IMR-90 (cell line): ENCODE data around the gene PRSS8. TPM values are rescaled to one million over a fixed set of nuclear protein-coding genes. Genes with fewer than 3 reads are reported as not detected.

Experiments used
- ATAC-seq: fragments of 200-7000 bp; cut with Tn5 transposase; 2 replicates; pipeline ENCODE4 v1.9.1; 2020; ENCODE audit warnings: low read depth, mild to moderate bottlenecking, moderate library complexity
- BruUV-seq: library from RNA; stranded (reverse); fragments of 400-500 nt; replicated peaks from 2 replicates; lab custom pipeline; 2021; lab: Mats Ljungman, UMichigan
- CTCF ChIA-PET: fragments of 300-600 bp; formaldehyde crosslinking; extraction: SDS; loops from one replicate; lab custom pipeline; 2021; ENCODE audit warnings: antibody characterized with exemption; lab: Yijun Ruan, JAX
- POLR2A ChIA-PET: fragments of 300-600 bp; sonication (Branson Sonifier 250); formaldehyde crosslinking; loops from one replicate; lab custom pipeline; 2022; ENCODE audit warnings: antibody characterized with exemption; ENCODE audit not compliant: unreplicated experiment; lab: Charles Lee
- DNase-seq: peaks from one replicate; pipeline ENCODE4 v3.0.0; 2013
- H2AFZ ChIP-seq: replicated peaks from 2 replicates; pipeline ENCODE3; 2013; ENCODE audit warnings: low read length, mild to moderate bottlenecking; ENCODE audit not compliant: poor library complexity
- H2AK5ac ChIP-seq: 2 replicates; pipeline ENCODE4 v1.6.1; 2013; ENCODE audit warnings: low read depth, low read length, inconsistent platforms
- H2AK9ac ChIP-seq: replicated peaks from 2 replicates; pipeline ENCODE3; 2013; ENCODE audit warnings: mild to moderate bottlenecking, low read depth, low read length, moderate library complexity; ENCODE audit not compliant: poor library complexity
- H2BK120ac ChIP-seq: 2 replicates; pipeline ENCODE4 v1.6.1; 2013; ENCODE audit warnings: low read depth, low read length, inconsistent platforms
- H2BK15ac ChIP-seq: 3 replicates; pipeline ENCODE4 v1.6.1; 2013; ENCODE audit warnings: low read depth, low read length, inconsistent platforms
- H2BK20ac ChIP-seq: 2 replicates; pipeline ENCODE4 v1.6.1; 2013; ENCODE audit warnings: low read depth, mild to moderate bottlenecking, inconsistent platforms, low read length, moderate library complexity
- H2BK5ac ChIP-seq: 2 replicates; pipeline ENCODE4 v1.6.1; 2013; ENCODE audit warnings: mild to moderate bottlenecking, low read depth, low read length, inconsistent platforms; ENCODE audit not compliant: poor library complexity, severe bottlenecking
- H3K14ac ChIP-seq: replicated peaks from 2 replicates; pipeline ENCODE4 v1.6.1; 2013; ENCODE audit warnings: low read depth, low read length, inconsistent platforms
- H3K18ac ChIP-seq: 2 replicates; pipeline ENCODE4 v1.6.1; 2013; ENCODE audit warnings: low read depth, low read length, control low read depth
- H3K23ac ChIP-seq: 2 replicates; pipeline ENCODE4 v1.6.1; 2013; ENCODE audit warnings: low read depth, low read length, inconsistent platforms
- H3K27ac ChIP-seq: 2 replicates; pipeline ENCODE4 v1.5.1; 2013; ENCODE audit warnings: mild to moderate bottlenecking, control low read depth, low read length; ENCODE audit not compliant: insufficient read depth
- H3K27me3 ChIP-seq: 2 replicates; pipeline ENCODE4 v1.6.1; 2013; ENCODE audit warnings: low read length; ENCODE audit not compliant: control insufficient read depth, insufficient read depth
- H3K36me3 ChIP-seq: 2 replicates; pipeline ENCODE4 v1.6.1; 2013; ENCODE audit warnings: low read length, mixed read lengths; ENCODE audit not compliant: control insufficient read depth, insufficient read depth
- H3K4ac ChIP-seq: 2 replicates; pipeline ENCODE4 v1.6.1; 2013; ENCODE audit warnings: low read depth, low read length, inconsistent platforms
- H3K4me1 ChIP-seq: 2 replicates; pipeline ENCODE4 v1.6.1; 2013; ENCODE audit warnings: low read length, mixed read lengths; ENCODE audit not compliant: control insufficient read depth, insufficient read depth
- H3K4me2 ChIP-seq: 2 replicates; pipeline ENCODE4 v1.6.1; 2013; ENCODE audit warnings: low read depth, mild to moderate bottlenecking, control low read depth, low read length, moderate library complexity
- H3K4me3 ChIP-seq: 2 replicates; pipeline ENCODE4 v1.5.1; 2013; ENCODE audit warnings: low read depth, mild to moderate bottlenecking, control low read depth, low read length, moderate library complexity; ENCODE audit not compliant: insufficient read depth
- H3K56ac ChIP-seq: 2 replicates; pipeline ENCODE4 v1.6.1; 2013; ENCODE audit warnings: low read length, inconsistent platforms; ENCODE audit not compliant: insufficient read depth; ENCODE audit errors: extremely low read depth
- H3K79me1 ChIP-seq, 2 experiments: 2 replicates each; pipeline ENCODE4 v1.6.1; 2013; ENCODE audit warnings: low read length in 2 of 2, inconsistent platforms in 1 of 2, low read depth in 1 of 2
- H3K9ac ChIP-seq: 2 replicates; pipeline ENCODE4 v1.6.1; 2013; ENCODE audit warnings: low read depth, low read length, control low read depth
- H3K9me1 ChIP-seq: 2 replicates; pipeline ENCODE4 v1.6.1; 2013; ENCODE audit warnings: low read length, inconsistent platforms; ENCODE audit not compliant: insufficient read depth
- H3K9me3 ChIP-seq: 2 replicates; pipeline ENCODE4 v1.6.1; 2013; ENCODE audit warnings: low read length; ENCODE audit not compliant: control insufficient read depth, insufficient read depth
- H4K20me1 ChIP-seq: 2 replicates; pipeline ENCODE4 v1.6.1; 2013; ENCODE audit warnings: low read length, inconsistent platforms; ENCODE audit not compliant: insufficient read depth
- H4K5ac ChIP-seq: 2 replicates; pipeline ENCODE4 v1.6.1; 2013; ENCODE audit warnings: mild to moderate bottlenecking, low read depth, low read length, control low read depth
- H4K8ac ChIP-seq, 2 experiments: 2 replicates each; pipeline ENCODE4 v1.6.1; 2013; ENCODE audit warnings: low read depth in 2 of 2, low read length in 2 of 2, control low read depth in 1 of 2, inconsistent platforms in 1 of 2
- H4K91ac ChIP-seq: 2 replicates; pipeline ENCODE4 v1.6.1; 2013; ENCODE audit warnings: low read depth, low read length, inconsistent platforms; ENCODE audit not compliant: insufficient read depth
- CEBPB ChIP-seq: IDR thresholded peaks from 2 replicates; pipeline ENCODE4 v1.6.1; 2012; ENCODE audit warnings: low read depth, low read length, improper control_type of control experiment
- MAFK ChIP-seq: IDR thresholded peaks from 2 replicates; pipeline ENCODE4 v1.6.1; 2012; ENCODE audit warnings: low read depth, low read length, improper control_type of control experiment
- NFE2L2 ChIP-seq: fragments of 150-350 bp; IDR thresholded peaks from 2 replicates; pipeline ENCODE4 v1.6.1; 2016; ENCODE audit warnings: low read depth, mild to moderate bottlenecking, low read length
- POLR2A ChIP-seq: IDR thresholded peaks from 2 replicates; pipeline ENCODE4 v1.6.1; 2012; ENCODE audit warnings: mild to moderate bottlenecking, low read depth, low read length
- RCOR1 ChIP-seq: IDR thresholded peaks from 2 replicates; pipeline ENCODE4 v1.6.1; 2012; ENCODE audit warnings: mild to moderate bottlenecking, low read length, improper control_type of control experiment; ENCODE audit not compliant: insufficient replicate concordance
- SMC3 ChIP-seq: fragments of 150-350 bp; IDR thresholded peaks from 2 replicates; pipeline ENCODE4 v1.6.1; 2016; ENCODE audit warnings: low read depth, mild to moderate bottlenecking, antibody characterized with exemption, low read length, moderate library complexity
- WGBS, 2 experiments: methylation state at CpG; one replicate each; pipeline versions ENCODE4 v1.1.5 to v1.1.7; 2013; ENCODE audit warnings: missing lambda C conversion rate in 2 of 2; ENCODE audit not compliant: insufficient read length in 1 of 2; ENCODE audit errors: extremely low coverage in 2 of 2; 5-methylcytosine and 5-hydroxymethylcytosine counted together
- dilution Hi-C: fragments of 300-500 bp; cut with HindIII; formaldehyde crosslinking; loops from one replicate; pipeline ENCODE4 v1.14.3; 2018; ENCODE audit warnings: low sequenced_read_pairs; ENCODE audit not compliant: unreplicated experiment
- in situ Hi-C: fragments of 300-500 bp; cut with MboI; formaldehyde crosslinking; loops from 3 replicates; pipeline ENCODE4 v1.14.3; 2019; ENCODE audit warnings: low sequenced_read_pairs, inconsistent platforms, mixed read lengths
- intact Hi-C: fragments of 100-400 bp; cut with micrococcal nuclease; formaldehyde crosslinking; loops from 2 replicates; pipeline ENCODE4 v1.10.0; 2022
- polyA plus RNA-seq, 3 experiments: library from polyadenylated mRNA; depleted of rRNA; stranded (reverse); fragments of >200 nt; gene quantifications; 2 replicates each; pipeline ENCODE4 v1.2.3, GENCODE V29; 2012; ENCODE audit warnings: low replicate concordance in 1 of 3
- total RNA-seq: library from RNA; depleted of rRNA; stranded (reverse); fragments of >200 nt; gene quantifications from 2 replicates; pipeline ENCODE4 v1.2.3, GENCODE V29; 2012

Gene PRSS8
- total and polyA plus RNA-seq, 2 of the 4 experiments (the other 2 are of a cell fraction), result not detected

DNA sequence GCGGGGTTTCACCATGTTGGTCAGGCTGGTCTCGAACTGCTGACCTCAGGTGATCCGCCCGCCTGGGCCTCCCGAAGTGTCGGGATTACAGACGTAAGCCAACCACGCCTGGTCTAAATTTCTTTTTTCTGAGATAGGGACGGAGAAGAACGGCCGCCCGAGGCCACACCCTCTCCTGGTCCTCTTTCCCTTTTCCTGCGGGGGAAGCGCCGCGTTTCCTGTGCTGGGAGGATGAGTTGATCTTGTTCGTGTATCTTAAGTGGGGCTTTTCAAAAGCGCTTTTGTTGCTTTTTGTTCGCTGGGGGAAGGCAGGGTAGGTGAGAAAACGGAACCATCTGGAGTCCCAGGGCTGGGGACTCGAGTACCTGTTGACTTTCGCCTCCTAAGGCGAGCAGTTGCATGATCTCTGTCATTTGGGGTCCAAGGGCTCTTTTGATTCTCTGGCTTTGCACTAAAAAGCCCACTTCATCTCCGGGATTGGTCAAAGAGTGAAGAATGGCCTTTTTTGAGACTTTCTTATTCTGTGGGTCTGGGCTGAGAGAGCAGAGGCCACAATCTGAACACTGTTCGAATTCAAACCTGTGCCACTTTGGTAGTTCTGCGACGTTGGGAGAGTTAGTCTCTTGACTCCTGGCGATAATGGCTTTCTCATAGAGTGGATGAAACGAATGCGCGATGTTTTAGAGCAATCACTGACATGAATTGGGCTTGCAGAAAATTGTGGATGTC is 45.7 kb upstream of the PRSS8 start:
- H3K4me2 ChIP-seq, result peak overlapping the region; percentile 81
- H3K56ac ChIP-seq, result peak overlapping the region; percentile 45; the same call in 1 of the 2 replicates
- no peak overlapping the region for H4K5ac ChIP-seq
- no peak overlapping the region; a peak in 2 of 4 replicates for H4K8ac ChIP-seq
- H3K27me3 ChIP-seq, result no peaks in the 10 kb centered on the region
- ChIA-PET POLR2A (interaction anchor here (0.9 to 2.0 kb wide), 2 partner anchors 25 to 39 kb away, joined by 7 to 9 read pairs; no protein-coding TSS in a partner anchor), CTCF (no interaction called here)
- H2BK15ac ChIP-seq, result no peak overlapping the region
- TSS peak; percentile 42 for BruUV-seq
- WGBS, 2 experiments, result 0% methylated on average over 14 of the region's 31 CpGs; no CpG with 5 or more reads in 1 of the 2 experiments
- no peak overlapping the region for H3K18ac ChIP-seq
- dilution Hi-C loops, result no loop called here
- no peak overlapping the region for H2BK120ac ChIP-seq
- peak overlapping the region; percentile 61 for H2AK5ac ChIP-seq
- peak overlapping the region; percentile 84 for H3K4ac ChIP-seq
- in situ Hi-C loops, result no loop called here
- TF ChIP-seq SMC3, result no peak
- TF ChIP-seq RCOR1, result no peak
- no peak for TF ChIP-seq MAFK
- no peak for TF ChIP-seq NFE2L2
- no peak for TF ChIP-seq CEBPB
- no peak for TF ChIP-seq POLR2A
- H2BK5ac ChIP-seq, result peak overlapping the region; percentile 54
- intact Hi-C loops, result loop anchor here (10.0 kb wide), 1 partner anchor 694 kb away; the partner anchor contains the start of gene ZNF267
- H3K14ac ChIP-seq, result peak overlapping the region; percentile 84
- no peak overlapping the region for H2AFZ ChIP-seq
- peaks cover 6% of the 10 kb centered on the region; the same call in 1 of the 2 replicates for H3K4me1 ChIP-seq
- peaks cover 41% of the 10 kb centered on the region for H3K36me3 ChIP-seq
- peak overlapping the region; percentile 73 for H3K23ac ChIP-seq
- H3K27ac ChIP-seq, result peak overlapping the region; percentile 96
- H3K4me3 ChIP-seq, result peak overlapping the region; percentile 69
- peaks cover 10 to 50% of the 10 kb centered on the region in 2 experiments for H3K79me1 ChIP-seq
- peak overlapping the region; percentile 85 for H2AK9ac ChIP-seq
- H3K9me1 ChIP-seq, result peaks cover 7% of the 10 kb centered on the region; the same call in 1 of the 2 replicates
- DNase-seq (peak; percentile 44), ATAC-seq (no peak)
- H3K9me3 ChIP-seq, result no peaks in the 10 kb centered on the region
- no peak overlapping the region for H2BK20ac ChIP-seq
- H4K20me1 ChIP-seq, result peaks cover 66% of the 10 kb centered on the region
- H4K91ac ChIP-seq, result 0 out of 2 replicates have a peak overlapping the region, but pooled peaks have one; percentile 7
- H3K9ac ChIP-seq, result peak overlapping the region; percentile 79
